Heart right ventricle (tissue), 16 donors: ENCODE data around the gene ERVK3-1. TPM values are rescaled to one million over a fixed set of nuclear protein-coding genes. Genes with fewer than 3 reads are reported as not detected.

Experiments
- ATAC-seq, 8 donors: fragments of 200-7000 bp; cut with Tn5 transposase; one replicate each; pipeline ENCODE4 v1.9.1; 2020; ENCODE audit warnings: mild to moderate bottlenecking in 8 of 8, moderate library complexity in 8 of 8, moderate number of reproducible peaks in 1 of 8
- DNase-seq, 2 donors: peaks; one replicate each; pipeline ENCODE4 v3.0.0-alpha.2; 2020
- H3K27ac ChIP-seq, 10 donors: fragments of 200-600 bp; sonication (generic) in 2 of 10; one replicate each; pipeline versions ENCODE4 v1.5.0 to v1.8.0; 2020 to 2022; ENCODE audit warnings: mild to moderate bottlenecking in 3 of 10
- H3K27me3 ChIP-seq, 7 donors: fragments of 200-600 bp; one replicate each; pipeline ENCODE4 v1.8.0; 2021 to 2022; ENCODE audit warnings: mild to moderate bottlenecking in 2 of 7
- H3K36me3 ChIP-seq, 9 donors: fragments of 200-600 bp; sonication (generic) in 1 of 9; one replicate each; pipeline versions ENCODE4 v1.5.0 to v1.8.0; 2020 to 2022; ENCODE audit warnings: mild to moderate bottlenecking in 2 of 9
- H3K4me1 ChIP-seq, 9 donors: fragments of 200-600 bp; sonication (generic) in 1 of 9; one replicate each; pipeline versions ENCODE4 v1.5.0 to v1.8.0; 2020 to 2022; ENCODE audit warnings: mild to moderate bottlenecking in 4 of 9
- H3K4me3 ChIP-seq, 10 donors: fragments of 200-600 bp; sonication (generic) in 2 of 10; one replicate each; pipeline versions ENCODE4 v1.5.0 to v1.8.0; 2020 to 2022; ENCODE audit warnings: mild to moderate bottlenecking in 7 of 10, moderate library complexity in 2 of 10
- H3K9me3 ChIP-seq, 11 donors: fragments of 200-600 bp in 10 of 11; sonication (generic) in 2 of 11; one replicate each; pipeline versions ENCODE4 v1.5.0 to v1.8.0; 2013 to 2022; ENCODE audit warnings: mild to moderate bottlenecking in 2 of 11, control low read depth in 1 of 11, moderate library complexity in 1 of 11
- WGBS, 2 donors: extraction: QIAGEN DNeasy Blood & Tissue Kit; methylation state at CpG; one replicate each; pipeline ENCODE4 v1.1.7; 2013; ENCODE audit warnings: inconsistent platforms in 1 of 2; 5-methylcytosine and 5-hydroxymethylcytosine counted together
- intact Hi-C, 10 donors: fragments of 100-400 bp; cut with DNase I; formaldehyde crosslinking; loops; one replicate each; pipeline versions ENCODE4 v1.11.1 to v1.14.2; 2022
- polyA plus RNA-seq, 2 donors: library from polyadenylated mRNA; stranded (reverse); fragments of 200-250 nt; gene quantifications; one replicate each; pipeline ENCODE4 v1.2.3, GENCODE V29; 2013
- total RNA-seq, 10 donors: library from RNA; stranded (reverse); fragmentation: NEBNext Ultra II Directional in 3 of 10; extraction: Animal tissue kit (Norgen Biotek cat#: 25700) in 3 of 10; gene quantifications; one replicate each; pipeline versions ENCODE4 v1.2.1 to v1.2.4, GENCODE V29; 2021 to 2023
- TF ChIP-seq, protein P1 (sequence below), 9 donors: fragments of 200-600 bp; sonication (generic) in 2 of 9; IDR thresholded peaks; one replicate each; pipeline versions ENCODE4 v1.5.0 to v1.8.0; 2021 to 2022; ENCODE audit warnings: antibody characterized with exemption in 9 of 9, mild to moderate bottlenecking in 5 of 9, moderate library complexity in 1 of 9
- donor health status: Arrhythmogenic right ventricular cardiomyopathy.
- donor health status: ischemic (EF 13 %, LVEDD 7.1; RV severe dilation, severe dysfunction).
- donor health status: healthy with polysubstance abuse.
- donor health status: DM: no; HTN: yes; CAD: no.
- donor health status: DM: no; HTN: no; CAD: no.
- donor health status: ischemic (EF 25% LVEDD 6.9; RV normal size, moderate dysfunction).
- donor health status: ischemic (EF 25% LVEDD 5.7; RV mildly dilated, moderate dysfunction).
- donor health status: healthy.
- donor health status: DM: yes; HTN: yes; CAD: no.
- donor health status: Ischemic cardiomyopathy.
- donor health status: ischemic (EF 35%, LVEDD 5.7; RV mildly dilated, moderate dysfunction).
- donor health status: nonischemic (EF 11% LVEDD 7.7; RV severe dilation, severe dysfunction).
- donor health status: DM: yes; HTN: yes; CAD: no.
- donor health status: PGD.
- donor health status: ischemic (EF 29% LVEDD 5.4; RV normal size, mild dysfunction).
- donor health status: nonischemic (EF 23%, LVEDD 6.1; RV moderate dilation, normal function).

The ERVK3-1 gene
- total and polyA plus RNA-seq, 12 donors: 14.4 to 57.5 (median 19.4) TPM

DNA sequence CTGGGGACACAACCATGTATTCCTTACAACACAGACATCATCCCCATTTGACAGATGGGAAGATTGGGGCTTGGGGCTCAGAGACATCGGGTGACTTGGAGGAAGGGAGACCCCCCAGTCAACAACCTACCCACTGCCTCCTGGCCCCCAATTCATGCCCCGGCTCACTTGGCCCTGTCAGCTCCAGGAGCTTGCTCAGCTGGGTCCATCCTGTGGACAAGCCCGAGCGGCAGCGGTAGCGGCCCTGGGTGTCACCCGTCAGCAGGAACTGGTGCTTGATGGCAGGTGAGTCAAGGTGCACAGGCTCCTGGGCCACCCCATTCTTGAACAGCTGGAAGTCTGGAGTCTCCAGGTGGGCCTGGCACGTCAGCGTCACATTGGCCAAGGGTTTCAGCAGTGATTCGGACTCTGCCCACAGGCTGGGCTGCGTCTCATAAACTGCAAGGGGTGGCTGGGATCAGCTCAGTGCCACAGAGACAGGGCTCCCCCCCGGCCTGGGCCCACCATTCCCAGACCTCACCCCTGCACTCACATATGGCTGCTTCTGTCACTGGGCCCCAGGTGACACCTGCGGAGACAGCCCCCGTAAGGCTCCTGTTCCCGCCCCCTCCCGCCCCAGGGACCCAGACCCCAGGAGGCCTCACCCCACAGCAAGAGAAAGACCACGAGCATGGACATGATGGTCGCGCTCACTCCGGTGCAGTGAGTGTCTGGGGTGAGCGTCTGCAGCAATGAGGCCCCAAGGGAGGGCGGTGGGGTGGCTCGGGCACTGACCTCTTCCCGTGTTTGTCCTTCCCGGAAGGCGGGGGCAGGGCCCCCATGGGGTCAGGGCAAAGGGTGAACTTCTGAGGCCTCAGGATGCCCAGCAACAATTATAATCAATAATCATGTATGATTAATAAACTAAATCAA is 47.8 kb downstream of the ERVK3-1 start, which contains the start of gene A1BG:
A1BG (minus strand) TSS at position 733 of the 912 bp plus-strand sequence; CDS start at position 678, 55 bp downstream.
- no peak for DNase-seq
- Histone ChIP-seq H3K27me3 (peaks cover 6 to 82% (median 64%) of the 10 kb centered on the region in 7 donors), H3K4me3 (no peak within 1 kb of the TSS), H3K36me3 (peaks cover 0 to 4% (median 0%) of the 10 kb centered on the region in 9 donors), H3K27ac (no peak within 1 kb of the TSS), H3K4me1 (peaks cover 8 to 48% (median 39%) of the 10 kb centered on the region in 9 donors), H3K9me3 (no peaks in the 10 kb centered on the region)
- intact Hi-C loops: no loop called here
- ATAC-seq: no peak
- TF ChIP-seq, protein P1, sequence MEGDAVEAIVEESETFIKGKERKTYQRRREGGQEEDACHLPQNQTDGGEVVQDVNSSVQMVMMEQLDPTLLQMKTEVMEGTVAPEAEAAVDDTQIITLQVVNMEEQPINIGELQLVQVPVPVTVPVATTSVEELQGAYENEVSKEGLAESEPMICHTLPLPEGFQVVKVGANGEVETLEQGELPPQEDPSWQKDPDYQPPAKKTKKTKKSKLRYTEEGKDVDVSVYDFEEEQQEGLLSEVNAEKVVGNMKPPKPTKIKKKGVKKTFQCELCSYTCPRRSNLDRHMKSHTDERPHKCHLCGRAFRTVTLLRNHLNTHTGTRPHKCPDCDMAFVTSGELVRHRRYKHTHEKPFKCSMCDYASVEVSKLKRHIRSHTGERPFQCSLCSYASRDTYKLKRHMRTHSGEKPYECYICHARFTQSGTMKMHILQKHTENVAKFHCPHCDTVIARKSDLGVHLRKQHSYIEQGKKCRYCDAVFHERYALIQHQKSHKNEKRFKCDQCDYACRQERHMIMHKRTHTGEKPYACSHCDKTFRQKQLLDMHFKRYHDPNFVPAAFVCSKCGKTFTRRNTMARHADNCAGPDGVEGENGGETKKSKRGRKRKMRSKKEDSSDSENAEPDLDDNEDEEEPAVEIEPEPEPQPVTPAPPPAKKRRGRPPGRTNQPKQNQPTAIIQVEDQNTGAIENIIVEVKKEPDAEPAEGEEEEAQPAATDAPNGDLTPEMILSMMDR (IDR thresholded peaks at IDR 0.05): no peak
- 82% methylated on average over 26 of the region's 26 CpGs for WGBS, 2 donors

DNA sequence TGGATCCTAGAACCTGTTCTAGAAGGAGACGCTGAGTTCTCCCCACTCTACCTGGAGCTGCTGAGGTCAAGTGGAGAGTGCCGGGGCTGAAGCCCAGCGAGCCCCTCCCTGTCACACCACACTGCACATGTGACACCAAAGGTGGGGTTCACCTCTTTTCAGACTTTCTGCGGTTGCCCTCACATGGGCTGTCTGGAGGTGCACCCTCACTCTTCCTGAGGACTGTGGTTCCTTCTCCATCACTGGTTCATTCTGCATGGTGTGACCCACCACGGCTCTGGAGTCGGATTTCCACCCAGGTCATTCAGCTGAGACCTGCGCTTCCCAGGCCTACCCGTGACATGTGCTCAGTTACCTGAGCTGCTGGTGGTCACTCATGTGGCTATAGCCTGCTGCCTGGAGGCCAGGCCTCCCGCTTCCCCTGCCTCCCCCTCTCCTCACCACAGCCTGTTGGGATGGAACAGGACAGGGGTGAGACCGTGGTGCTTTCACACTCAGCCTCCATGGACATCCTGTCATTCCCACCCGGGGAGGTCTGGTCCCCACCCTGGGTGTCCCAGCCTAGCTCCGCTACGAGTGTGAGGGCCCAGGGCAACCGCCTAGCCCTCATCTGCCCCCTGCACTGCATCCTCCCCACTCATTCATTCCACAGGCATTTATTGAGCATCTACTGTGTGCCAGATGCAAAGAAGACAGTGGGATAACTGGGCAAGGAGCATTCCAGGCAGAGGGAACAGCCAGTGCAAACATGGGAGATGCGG is 48.7 kb downstream of the ERVK3-1 start:
- ATAC-seq (no peak), DNase-seq (no peak)
- intact Hi-C loops: no loop called here
- Histone ChIP-seq H3K4me1 (peaks cover 8 to 47% (median 37%) of the 10 kb centered on the region in 9 donors), H3K4me3 (no peak overlapping the region), H3K36me3 (peaks cover 0 to 4% (median 0%) of the 10 kb centered on the region in 9 donors), H3K27me3 (peaks cover 6 to 79% (median 55%) of the 10 kb centered on the region in 7 donors), H3K27ac (no peak overlapping the region), H3K9me3 (no peaks in the 10 kb centered on the region)
- WGBS, 2 donors: 89 to 91% methylated on average over 15 of the region's 15 CpGs
- TF ChIP-seq, protein P1 (IDR thresholded peaks at IDR 0.05): no peak

DNA sequence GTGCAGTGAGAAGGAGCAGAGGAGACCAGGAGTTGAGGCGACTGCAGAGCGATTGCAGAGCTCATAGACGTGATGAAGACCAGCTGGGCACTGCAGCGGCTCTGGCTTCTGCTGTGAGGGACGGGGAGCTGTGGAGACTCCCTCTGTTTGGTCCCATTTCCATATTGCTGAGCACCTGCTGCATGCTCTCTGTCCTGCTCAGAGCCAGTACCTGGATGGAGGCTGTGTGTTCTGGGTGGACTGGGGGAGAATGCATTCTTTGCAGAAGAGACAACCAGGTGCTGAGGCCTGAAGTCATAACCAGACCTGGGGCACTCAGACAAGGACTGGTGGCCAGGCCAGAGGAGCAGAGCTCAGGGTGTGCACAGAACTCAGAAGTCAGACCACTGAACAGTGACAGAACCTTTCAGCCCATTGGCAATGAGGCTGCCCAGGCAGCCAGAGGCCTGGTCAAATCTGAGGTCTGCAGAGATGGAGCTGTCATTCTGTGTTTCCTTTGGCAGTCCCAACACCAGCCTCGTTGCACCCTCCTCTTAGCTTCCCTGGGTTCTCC is 49.4 kb downstream of the ERVK3-1 start:
- peaks cover 8 to 45% (median 33%) of the 10 kb centered on the region in 9 donors for H3K4me1 ChIP-seq
- WGBS, 2 donors: 84% methylated on average over 6 of the region's 6 CpGs
- H3K36me3 ChIP-seq: peaks cover 0 to 4% (median 0%) of the 10 kb centered on the region in 9 donors
- H3K27ac ChIP-seq: no peak overlapping the region
- H3K9me3 ChIP-seq: no peaks in the 10 kb centered on the region
- ATAC-seq (no peak), DNase-seq (no peak)
- H3K27me3 ChIP-seq: peaks cover 6 to 72% (median 48%) of the 10 kb centered on the region in 7 donors
- TF ChIP-seq, protein P1 (IDR thresholded peaks at IDR 0.05): no peak
- no peak overlapping the region for H3K4me3 ChIP-seq
- intact Hi-C loops: no loop called here
